Osteoblast (primary cell): ENCODE results near the gene TMEM184C. TPM values are rescaled to one million over a fixed set of nuclear protein-coding genes. Genes with fewer than 3 reads are reported as not detected.

Experiments used
- DNase-seq: peaks from one replicate; pipeline ENCODE4 v3.0.0; 2011; ENCODE audit warnings: low spot score, mixed read lengths; ENCODE audit not compliant: insufficient read length; ENCODE audit errors: missing footprints
- H2AFZ ChIP-seq: 2 replicates; pipeline ENCODE4 v1.6.0; 2011; ENCODE audit warnings: mild to moderate bottlenecking, low read length
- H3K27ac ChIP-seq: 2 replicates; pipeline ENCODE4 v1.5.1; 2011; ENCODE audit warnings: mild to moderate bottlenecking, low read depth, low read length, moderate library complexity
- H3K27me3 ChIP-seq: 2 replicates; pipeline ENCODE4 v1.6.0; 2012; ENCODE audit warnings: mild to moderate bottlenecking, control low read depth, inconsistent platforms, low read length, moderate library complexity; ENCODE audit not compliant: insufficient read depth
- H3K36me3 ChIP-seq: 2 replicates; pipeline ENCODE4 v1.5.1; 2011; ENCODE audit warnings: mild to moderate bottlenecking, low read length, control low read depth, moderate library complexity; ENCODE audit not compliant: insufficient read depth
- H3K4me1 ChIP-seq: 2 replicates; pipeline ENCODE4 v1.5.1; 2011; ENCODE audit warnings: mild to moderate bottlenecking, low read length, control low read depth, moderate library complexity; ENCODE audit not compliant: insufficient read depth
- H3K4me2 ChIP-seq: 2 replicates; pipeline ENCODE4 v1.6.0; 2011; ENCODE audit warnings: mild to moderate bottlenecking, low read length; ENCODE audit not compliant: insufficient read depth
- H3K4me3 ChIP-seq: fragments of 200-600 bp; sonication (generic); 3 replicates; pipeline ENCODE4 v1.5.1; 2012; ENCODE audit warnings: mild to moderate bottlenecking, low read length, inconsistent platforms; ENCODE audit not compliant: insufficient read depth
- H3K79me2 ChIP-seq: 2 replicates; pipeline ENCODE4 v1.6.0; 2012; ENCODE audit warnings: mild to moderate bottlenecking, low read length, control low read depth, inconsistent platforms; ENCODE audit not compliant: insufficient read depth
- H3K9me3 ChIP-seq: 2 replicates; pipeline ENCODE4 v1.5.1; 2011; ENCODE audit warnings: low read depth, low read length, control low read depth
- H4K20me1 ChIP-seq: 2 replicates; pipeline ENCODE4 v1.6.0; 2012; ENCODE audit warnings: mild to moderate bottlenecking, low read length, control low read depth; ENCODE audit not compliant: insufficient read depth
- CTCF ChIP-seq: IDR thresholded peaks from 2 replicates; pipeline ENCODE4 v1.5.1; 2011; ENCODE audit warnings: mild to moderate bottlenecking, low read depth, low read length, moderate library complexity; ENCODE audit errors: extremely low read depth
- total RNA-seq: library from RNA; depleted of rRNA; stranded (reverse); fragments of >200 nt; gene quantifications from 2 replicates; pipeline ENCODE4 v1.2.3, GENCODE V29; 2012

TMEM184C gene
- total RNA-seq, 1 donor: 43.4 TPM

GRCh38 chr4:147594107-147594506, 23.1 kb upstream of the TMEM184C start:
- H3K4me3 ChIP-seq: no peak overlapping the region
- H3K36me3 ChIP-seq: no peaks in the 10 kb centered on the region
- H4K20me1 ChIP-seq: no peaks in the 10 kb centered on the region
- DNase-seq: peak; percentile 19
- H3K79me2 ChIP-seq: no peaks in the 10 kb centered on the region
- TF ChIP-seq CTCF: peak; percentile 35
- peak overlapping the region; percentile 52 for H3K4me2 ChIP-seq
- peaks cover 17% of the 10 kb centered on the region for H3K4me1 ChIP-seq
- H2AFZ ChIP-seq: peak overlapping the region; percentile 18
- H3K27ac ChIP-seq: no peak overlapping the region
- no peaks in the 10 kb centered on the region for H3K27me3 ChIP-seq
- H3K9me3 ChIP-seq: no peaks in the 10 kb centered on the region

GRCh38 chr4:147594578-147594977, 22.6 kb upstream of the TMEM184C start:
- no peaks in the 10 kb centered on the region for H3K27me3 ChIP-seq
- peak overlapping the region; percentile 18 for H2AFZ ChIP-seq
- H3K9me3 ChIP-seq: no peaks in the 10 kb centered on the region
- no peaks in the 10 kb centered on the region for H3K36me3 ChIP-seq
- no peak overlapping the region for H3K27ac ChIP-seq
- H3K4me3 ChIP-seq: no peak overlapping the region
- no peaks in the 10 kb centered on the region for H4K20me1 ChIP-seq
- DNase-seq: peak; percentile 6
- peaks cover 18% of the 10 kb centered on the region for H3K4me1 ChIP-seq
- H3K4me2 ChIP-seq: peak overlapping the region; percentile 52
- no peak for TF ChIP-seq CTCF
- H3K79me2 ChIP-seq: no peaks in the 10 kb centered on the region

GRCh38 chr4:147596377-147596776, 20.8 kb upstream of the TMEM184C start:
- no peaks in the 10 kb centered on the region for H4K20me1 ChIP-seq
- peaks cover 18% of the 10 kb centered on the region for H3K4me1 ChIP-seq
- no peaks in the 10 kb centered on the region for H3K36me3 ChIP-seq
- no peak overlapping the region for H3K4me3 ChIP-seq
- DNase-seq: peak; percentile 26
- no peaks in the 10 kb centered on the region for H3K27me3 ChIP-seq
- peak; percentile 13 for TF ChIP-seq CTCF
- H3K4me2 ChIP-seq: no peak overlapping the region
- H3K9me3 ChIP-seq: no peaks in the 10 kb centered on the region
- no peak overlapping the region for H2AFZ ChIP-seq
- H3K27ac ChIP-seq: no peak overlapping the region
- H3K79me2 ChIP-seq: no peaks in the 10 kb centered on the region

- peak overlapping the region; percentile 58 for H2AFZ ChIP-seq
- no peaks in the 10 kb centered on the region for H3K79me2 ChIP-seq
- peak overlapping the region; percentile 14 for H3K4me2 ChIP-seq
- H4K20me1 ChIP-seq: no peaks in the 10 kb centered on the region
- peak overlapping the region; percentile 33 for H3K27ac ChIP-seq
- no peaks in the 10 kb centered on the region for H3K27me3 ChIP-seq
- H3K36me3 ChIP-seq: no peaks in the 10 kb centered on the region
- peaks cover 18% of the 10 kb centered on the region for H3K4me1 ChIP-seq
- no peaks in the 10 kb centered on the region for H3K9me3 ChIP-seq
- no peak for TF ChIP-seq CTCF
- no peak for DNase-seq
- H3K4me3 ChIP-seq: no peak overlapping the region
Observed at GRCh38 chr4:147596981-147597380, 20.2 kb upstream of the TMEM184C start.
